ENCODE results near the gene SLC7A5.
"Not testable (repeated sequence)": the region's sequence is repeated elsewhere in the genome, so short reads cannot be mapped to it uniquely, and the experiment has no call there.

SLC7A5 gene

DNA sequence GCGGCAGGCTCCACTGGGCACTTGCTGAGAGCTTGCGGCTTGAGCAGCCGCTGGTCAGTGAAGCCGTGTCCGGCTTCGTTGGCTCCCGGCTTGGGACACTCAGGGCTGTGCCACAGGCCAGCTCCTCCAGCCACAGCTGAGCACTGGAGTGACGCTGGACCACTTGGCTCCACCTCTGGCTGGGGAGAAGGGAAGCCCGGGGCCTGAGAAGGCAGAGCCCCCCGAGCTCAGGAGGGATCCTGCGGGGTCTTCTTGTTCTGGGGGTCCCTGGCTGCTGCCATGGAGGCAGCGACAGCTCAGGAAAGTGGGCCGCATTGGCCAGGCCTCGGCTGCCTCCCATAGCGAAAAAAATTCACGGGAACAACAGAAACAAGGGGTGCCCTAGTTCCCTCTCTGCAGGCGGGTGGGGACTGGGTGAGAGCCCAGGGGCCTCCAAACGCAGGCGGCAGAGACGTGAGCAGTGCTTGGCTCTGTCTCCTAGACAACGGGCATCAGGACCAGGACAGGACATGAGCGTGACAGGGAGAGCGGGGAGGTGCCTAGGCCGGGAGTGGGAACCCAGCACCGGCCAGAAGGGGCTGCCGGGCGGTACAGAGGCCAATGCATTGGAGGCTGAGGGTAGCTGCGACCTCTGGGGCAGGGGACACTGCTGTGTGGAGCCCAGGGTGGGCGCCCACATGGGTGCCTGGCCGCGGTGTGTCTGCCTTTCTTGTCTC lies 37.7 kb downstream of the SLC7A5 start:
- no peak for DNase-seq

GRCh38 chr16:87830673-87831420 lies 38.5 kb downstream of the SLC7A5 start:
- no peak for DNase-seq

DNA sequence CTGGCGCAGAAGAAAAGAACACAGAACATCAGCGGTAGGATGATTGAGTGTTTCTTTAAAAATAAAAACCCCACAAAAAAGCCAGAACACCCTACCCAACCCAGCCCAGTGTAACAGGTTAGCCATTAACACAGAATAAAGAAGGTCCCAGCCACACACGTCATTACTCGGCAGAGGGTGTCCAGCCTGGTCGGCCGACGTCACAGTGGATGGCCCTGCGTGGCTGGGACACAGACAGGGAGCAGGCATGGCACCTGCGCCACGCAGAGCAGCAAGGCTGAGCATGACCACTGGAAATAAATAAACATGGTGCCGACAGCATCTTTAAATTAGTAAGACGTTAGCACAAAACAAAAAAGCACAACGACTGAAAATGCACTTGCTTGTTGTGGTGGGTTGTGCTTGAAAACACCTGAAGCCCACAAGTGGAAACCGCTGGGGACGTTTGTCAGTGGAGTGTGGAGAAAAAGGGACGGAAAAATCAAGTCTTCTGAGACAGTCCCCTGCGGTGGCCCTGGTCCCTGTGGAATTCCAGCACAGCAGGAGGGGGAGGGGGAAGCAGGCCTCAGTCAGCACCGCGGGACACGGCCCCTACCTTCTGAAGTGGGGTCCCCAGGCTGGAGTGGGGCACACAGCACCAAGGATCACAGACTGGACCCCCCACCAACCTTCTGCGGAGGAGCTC lies 39.2 kb downstream of the SLC7A5 start:
- DNase-seq = no peak

- no peak for DNase-seq
Measured at GRCh38 chr16:87829622-87829980, 39.7 kb downstream of the SLC7A5 start.

GRCh38 chr16:87828907-87829621 lies 40.2 kb downstream of the SLC7A5 start:
- DNase-seq = no peak

DNA sequence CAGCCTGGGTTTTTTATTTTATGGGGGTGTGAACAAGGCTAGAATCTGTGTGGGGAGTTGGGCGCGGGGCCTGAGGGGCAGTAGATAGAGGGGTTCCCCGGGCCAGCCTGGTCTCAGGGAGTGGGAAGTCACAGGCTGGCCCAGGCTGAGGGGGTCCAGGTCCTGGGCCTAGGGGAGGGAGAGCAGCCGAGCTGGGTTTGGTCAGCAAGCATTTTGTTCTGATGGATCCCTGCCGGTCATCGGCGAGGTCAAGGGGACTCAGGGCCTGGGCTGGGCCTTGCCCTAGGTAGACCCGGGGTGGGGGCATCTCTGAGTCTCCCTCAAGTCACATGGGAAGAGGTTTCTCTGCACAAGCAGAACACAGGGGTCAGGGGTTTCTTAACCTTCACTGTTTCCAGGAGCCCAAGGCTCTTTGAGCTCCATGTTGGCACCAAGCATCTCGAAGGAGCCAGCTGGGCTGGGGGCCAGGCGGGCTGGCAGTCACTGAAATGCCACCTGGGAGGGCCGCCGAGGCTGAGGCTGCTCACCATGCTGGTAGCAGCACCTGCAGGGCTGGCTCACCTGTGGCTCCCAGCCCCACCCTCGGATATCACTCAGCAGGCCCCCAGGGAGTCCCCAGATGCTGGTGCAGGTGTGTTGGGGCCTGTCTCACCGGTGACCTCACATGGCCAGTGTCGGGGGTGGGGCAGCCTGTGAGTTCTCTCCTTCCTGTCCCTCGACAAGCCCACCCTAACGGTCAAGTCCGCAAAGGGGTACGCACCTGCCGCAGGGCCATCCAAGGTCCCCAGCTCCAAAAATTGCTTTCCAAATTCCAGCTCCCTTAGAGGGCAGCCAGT lies 41.0 kb downstream of the SLC7A5 start:
- DNase-seq = no peak

DNA sequence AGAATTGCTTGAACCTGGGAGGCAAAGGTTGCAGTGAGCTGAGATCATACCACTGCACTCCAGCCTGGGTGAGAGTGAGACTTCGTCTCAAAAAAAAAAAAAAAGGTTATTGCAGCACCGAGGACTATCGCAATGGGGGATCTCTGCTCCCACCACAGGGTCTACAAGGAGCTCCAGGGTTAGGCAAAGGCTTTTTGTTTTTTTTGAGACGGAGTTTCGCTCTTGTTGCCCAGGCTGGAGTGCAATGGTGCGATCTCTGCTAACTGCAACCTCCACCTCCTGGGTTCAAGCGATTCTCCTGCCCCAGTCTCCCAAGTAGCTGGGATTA lies 41.8 kb downstream of the SLC7A5 start:
- DNase-seq = not testable (repeated sequence)

- no peak for DNase-seq
Measured at GRCh38 chr16:87826798-87827587, 42.3 kb downstream of the SLC7A5 start.

- DNase-seq = not testable (repeated sequence)
Measured at GRCh38 chr16:87826407-87826797, 42.9 kb downstream of the SLC7A5 start.

GRCh38 chr16:87825842-87826120 lies 43.5 kb downstream of the SLC7A5 start:
- DNase-seq = not testable (repeated sequence)

GRCh38 chr16:87824991-87825841 lies 44.1 kb downstream of the SLC7A5 start:
- no peak for DNase-seq

GRCh38 chr16:87824016-87824990 lies 45.0 kb downstream of the SLC7A5 start:
- DNase-seq = no peak

DNA sequence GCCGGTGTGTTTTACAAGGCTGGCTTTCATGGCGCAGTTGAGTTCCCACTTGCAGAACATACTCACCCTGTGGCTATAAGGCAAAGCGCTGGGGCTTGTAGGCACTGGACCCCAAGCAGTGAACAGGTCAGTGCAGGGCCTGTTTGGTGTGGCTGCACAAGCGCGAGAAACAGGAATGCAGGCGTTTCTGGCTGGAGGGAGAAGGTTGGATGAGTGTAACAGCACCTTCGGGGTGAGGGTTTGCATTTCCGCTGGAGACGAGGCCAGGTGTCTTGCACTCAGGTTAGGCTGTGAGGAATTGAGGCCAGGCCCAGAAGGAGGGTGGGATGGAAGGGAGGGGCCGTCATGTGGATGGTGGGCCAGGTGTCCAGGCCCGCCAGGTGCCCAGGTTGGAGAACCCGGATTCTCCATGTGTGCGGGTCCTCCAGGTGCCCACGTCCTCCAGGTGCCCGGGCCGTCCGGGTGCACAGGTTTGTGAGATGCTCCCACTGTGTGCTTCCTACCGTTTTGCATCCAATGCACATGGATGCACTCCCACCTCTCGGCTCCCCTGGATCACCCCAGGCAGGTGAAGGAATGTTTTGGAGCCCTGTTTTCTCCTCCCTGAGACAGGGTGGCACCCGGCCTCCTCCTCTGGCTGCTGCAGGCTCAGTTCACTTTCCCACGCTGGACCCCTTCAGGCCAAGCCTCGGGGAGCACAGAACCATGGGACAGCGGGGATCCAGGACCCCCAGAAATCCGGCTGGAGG lies 46.0 kb downstream of the SLC7A5 start:
- DNase-seq = no peak

DNA sequence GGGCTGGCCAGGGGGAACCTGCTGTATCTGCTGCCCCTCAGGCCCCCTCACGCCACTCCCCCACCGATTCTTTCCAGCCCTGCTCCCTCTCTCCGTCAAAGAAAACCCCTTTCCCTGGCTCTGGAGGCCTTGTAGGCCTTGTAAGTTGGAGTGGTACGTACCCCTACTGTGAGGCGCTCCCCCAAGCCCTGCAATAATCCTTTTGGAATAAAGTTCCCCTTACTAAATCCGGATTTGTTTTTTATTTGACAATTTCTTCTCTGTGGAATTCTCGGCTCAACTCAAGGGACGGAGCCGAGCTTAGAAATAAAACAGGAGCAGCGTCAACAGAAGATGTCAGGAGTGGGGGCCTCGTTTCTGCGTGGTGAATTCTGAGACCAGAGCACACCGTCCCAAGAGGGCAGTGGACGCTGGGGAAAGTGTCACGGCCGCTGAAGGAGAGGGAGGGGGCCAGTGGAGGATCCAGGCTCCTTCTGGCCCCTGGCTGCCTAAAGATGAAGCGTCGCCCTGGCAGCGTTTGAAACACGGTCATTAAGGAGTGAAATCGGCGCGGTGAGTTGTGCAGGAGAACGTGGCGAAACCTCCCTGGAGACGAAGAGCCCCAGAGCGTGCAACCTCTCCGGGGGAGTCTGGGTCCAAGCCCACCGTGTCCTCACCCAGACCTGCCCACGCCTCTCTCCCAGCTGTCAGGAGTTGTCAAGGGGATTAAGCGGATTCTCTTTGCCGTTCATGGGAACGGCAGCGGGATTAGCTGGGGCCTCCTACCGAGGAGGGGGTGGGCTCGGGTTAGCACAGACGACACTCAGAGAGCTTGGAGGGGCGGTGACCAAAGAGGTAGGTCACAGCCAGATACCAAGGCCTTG lies 47.0 kb downstream of the SLC7A5 start:
- DNase-seq = no peak

GRCh38 chr16:87821376-87822107 lies 47.8 kb downstream of the SLC7A5 start:
- DNase-seq = no peak

GRCh38 chr16:87819983-87820382 lies 49.3 kb downstream of the SLC7A5 start:
- no peak for DNase-seq

DNA sequence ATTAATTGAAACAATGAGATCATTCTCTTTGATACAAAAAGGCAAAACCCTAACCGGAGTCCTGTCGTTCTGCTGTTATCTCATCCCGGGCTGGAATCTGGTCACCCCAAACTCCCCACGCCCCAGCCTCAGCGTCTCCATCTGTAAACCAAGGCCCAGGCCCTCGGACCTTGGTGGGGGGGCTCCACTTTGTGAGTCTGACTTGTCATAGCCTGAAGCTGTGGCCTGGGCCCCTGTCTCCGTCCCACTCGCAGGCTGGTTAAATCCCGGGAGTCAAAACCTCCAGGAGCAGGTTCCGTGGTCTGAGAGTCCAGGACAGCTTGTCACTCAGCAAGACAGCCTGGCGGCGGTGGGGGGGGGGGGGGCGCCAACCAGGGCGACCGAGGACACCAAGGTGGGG lies 50.0 kb downstream of the SLC7A5 start:
- DNase-seq = no peak

Data from activated naive CD4-positive, alpha-beta T cell treated with Interleukin-2 at 50 U/mL for 16 hours (primary cell).